ENCODE results near the gene CREM.

Gene CREM

GRCh38 chr10:35135861-35136260 is 9.2 kb downstream of the CREM start:
- peak; percentile 21 for DNase-seq (ENCODE audit: low read depth)
- no peak overlapping the region for H3K4me3 ChIP-seq (ENCODE audit: low read length)
- TF ChIP-seq, protein P1, sequence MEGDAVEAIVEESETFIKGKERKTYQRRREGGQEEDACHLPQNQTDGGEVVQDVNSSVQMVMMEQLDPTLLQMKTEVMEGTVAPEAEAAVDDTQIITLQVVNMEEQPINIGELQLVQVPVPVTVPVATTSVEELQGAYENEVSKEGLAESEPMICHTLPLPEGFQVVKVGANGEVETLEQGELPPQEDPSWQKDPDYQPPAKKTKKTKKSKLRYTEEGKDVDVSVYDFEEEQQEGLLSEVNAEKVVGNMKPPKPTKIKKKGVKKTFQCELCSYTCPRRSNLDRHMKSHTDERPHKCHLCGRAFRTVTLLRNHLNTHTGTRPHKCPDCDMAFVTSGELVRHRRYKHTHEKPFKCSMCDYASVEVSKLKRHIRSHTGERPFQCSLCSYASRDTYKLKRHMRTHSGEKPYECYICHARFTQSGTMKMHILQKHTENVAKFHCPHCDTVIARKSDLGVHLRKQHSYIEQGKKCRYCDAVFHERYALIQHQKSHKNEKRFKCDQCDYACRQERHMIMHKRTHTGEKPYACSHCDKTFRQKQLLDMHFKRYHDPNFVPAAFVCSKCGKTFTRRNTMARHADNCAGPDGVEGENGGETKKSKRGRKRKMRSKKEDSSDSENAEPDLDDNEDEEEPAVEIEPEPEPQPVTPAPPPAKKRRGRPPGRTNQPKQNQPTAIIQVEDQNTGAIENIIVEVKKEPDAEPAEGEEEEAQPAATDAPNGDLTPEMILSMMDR (conservative IDR thresholded peaks at IDR 0.05; ENCODE audit: low read length): no peak

GRCh38 chr10:35136263-35136815 is 9.7 kb downstream of the CREM start:
- no peak overlapping the region for H3K4me3 ChIP-seq (ENCODE audit: low read length)
- TF ChIP-seq, protein P1 (conservative IDR thresholded peaks at IDR 0.05; ENCODE audit: low read length): no peak
- DNase-seq (ENCODE audit: low read depth): no peak

GRCh38 chr10:35140126-35140525 is 13.5 kb downstream of the CREM start:
- no peak for DNase-seq (ENCODE audit: low read depth)
- no peak overlapping the region for H3K4me3 ChIP-seq (ENCODE audit: low read length)
- TF ChIP-seq, protein P1 (conservative IDR thresholded peaks at IDR 0.05; ENCODE audit: low read length): no peak

DNA sequence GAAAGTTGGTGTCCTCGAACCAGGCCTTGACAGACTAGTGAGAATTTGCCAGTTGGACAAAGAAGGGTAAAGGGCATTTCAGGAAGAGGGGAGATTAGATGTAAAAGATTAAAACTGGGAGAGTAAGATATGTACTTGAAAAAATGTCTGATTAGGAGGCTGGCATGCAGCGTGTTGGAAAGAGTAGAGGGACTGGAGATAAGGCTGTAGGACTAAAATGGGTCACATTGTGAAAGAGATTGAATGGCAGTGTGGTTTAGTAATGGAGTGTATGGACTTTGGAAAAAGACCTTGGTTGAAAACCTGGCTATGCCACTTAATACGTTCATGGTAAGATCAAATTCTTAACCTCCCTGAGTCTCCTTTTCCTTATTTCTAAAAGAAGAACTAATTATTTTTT is 14.1 kb downstream of the CREM start:
- TF ChIP-seq, protein P1 (conservative IDR thresholded peaks at IDR 0.05; ENCODE audit: low read length): no peak
- no peak overlapping the region for H3K4me3 ChIP-seq (ENCODE audit: low read length)
- no peak for DNase-seq (ENCODE audit: low read depth)

- no peak for DNase-seq (ENCODE audit: low read depth)
- H3K4me3 ChIP-seq (ENCODE audit: low read length): no peak overlapping the region
- TF ChIP-seq, protein P1 (conservative IDR thresholded peaks at IDR 0.05; ENCODE audit: low read length): no peak
These were observed 23.7 kb downstream of the CREM start for GRCh38 chr10:35150308-35150707.

- no peak overlapping the region for H3K4me3 ChIP-seq (ENCODE audit: low read length)
- TF ChIP-seq, protein P1 (conservative IDR thresholded peaks at IDR 0.05; ENCODE audit: low read length): no peak
- no peak for DNase-seq (ENCODE audit: low read depth)
These were observed 26.3 kb downstream of the CREM start for GRCh38 chr10:35152992-35153391.

DNA sequence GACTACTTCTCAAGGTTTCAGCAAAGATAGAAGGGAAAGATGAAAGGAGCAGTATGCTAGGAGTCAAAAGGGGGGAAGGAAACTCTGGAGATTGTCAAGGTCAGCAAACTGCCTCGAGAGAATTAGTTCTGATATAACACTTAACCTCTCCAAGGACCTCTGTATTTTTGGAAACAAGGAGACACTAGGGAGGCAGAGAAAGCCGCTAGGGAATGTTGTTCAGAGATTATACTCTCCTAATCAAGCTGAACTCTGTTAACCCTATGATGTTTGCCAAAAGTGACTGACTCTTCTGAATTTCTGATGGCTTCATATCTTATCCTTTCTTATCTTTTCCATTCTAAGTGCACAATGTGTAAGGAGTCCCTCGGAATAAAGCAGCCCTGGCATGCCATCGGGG is 27.1 kb downstream of the CREM start:
- no peak for DNase-seq (ENCODE audit: low read depth)
- H3K4me3 ChIP-seq (ENCODE audit: low read length): no peak overlapping the region
- TF ChIP-seq, protein P1 (conservative IDR thresholded peaks at IDR 0.05; ENCODE audit: low read length): no peak

Measured in AG10803 (cell line).